SK-MEL-5 (cell line): ENCODE measurements around the gene TMA7B. TPM values are rescaled to one million over a fixed set of nuclear protein-coding genes. Genes with fewer than 3 reads are reported as not detected.
A peak's percentile ranks its signal among the peaks of the same experiment; 100 is the strongest.
"Not testable (repeated sequence)": the region's sequence is repeated elsewhere in the genome, so short reads cannot be mapped to it uniquely, and the experiment has no call there.

Source experiments
- DNase-seq: peaks from one replicate; pipeline ENCODE4 v3.0.0-alpha.2; 2016; ENCODE audit warnings: low read depth, low spot score
- in situ Hi-C: cut with HindIII; loops from 2 replicates; pipeline ENCODE4 v1.10.0; 2016; ENCODE audit warnings: low sequenced_read_pairs, high pct_unique_total_duplicates, low pct_unique_long_range_greater_than_20kb
- total RNA-seq: library from RNA; depleted of rRNA; stranded (reverse); fragments of >200 nt; shearing (Covaris generic); gene quantifications from 2 replicates; pipeline ENCODE4 v1.2.3, GENCODE V29; 2014

TMA7B gene
- total RNA-seq, 1 experiment from 2014 or later: 0.08 TPM

- in situ Hi-C loops: no loop called here
- DNase-seq: no peak
Measured at GRCh38 chr22:39946126-39946502, 14.1 kb upstream of the TMA7B start.

- DNase-seq: peak; percentile 95
- in situ Hi-C loops: no loop called here
Measured at GRCh38 chr22:39946503-39947219, 13.5 kb upstream of the TMA7B start.

GRCh38 chr22:39947220-39948216 lies 12.7 kb upstream of the TMA7B start:
- no peak for DNase-seq
- in situ Hi-C loops: no loop called here

DNA sequence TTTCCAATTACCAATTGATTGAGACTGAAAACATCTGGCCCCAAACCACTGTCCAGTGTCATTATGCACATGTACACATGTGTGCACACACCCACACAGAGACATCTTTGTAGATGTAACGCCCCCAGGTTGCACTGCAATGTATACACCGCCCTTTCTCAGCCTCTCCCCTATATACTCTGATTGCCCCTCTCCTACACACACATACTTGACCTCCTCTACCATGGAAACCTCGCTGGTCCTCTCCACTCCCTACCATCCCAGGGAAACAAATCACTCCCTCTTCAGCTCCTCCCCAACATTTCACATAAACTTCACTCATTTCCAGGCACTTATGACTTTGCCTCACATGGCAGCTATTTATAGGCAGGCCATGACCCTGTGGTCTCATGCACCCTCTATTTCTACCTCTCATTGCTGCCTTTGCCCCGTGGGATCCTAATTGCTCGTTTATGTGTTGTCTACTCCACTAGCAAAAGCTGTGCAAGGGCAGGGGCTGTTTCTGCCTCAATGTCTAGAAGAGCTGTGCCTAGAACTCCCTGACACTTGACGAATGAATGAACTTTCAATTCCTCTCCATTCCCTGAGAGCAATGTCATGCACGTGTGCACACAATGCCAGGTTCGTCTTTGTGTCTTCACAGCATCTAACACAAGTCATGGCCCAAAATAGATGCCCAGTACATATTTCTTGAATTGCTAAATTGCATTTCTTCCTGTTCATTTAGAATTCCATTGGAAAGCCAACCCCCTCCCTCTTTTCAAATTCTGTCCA lies 10.0 kb upstream of the TMA7B start:
- in situ Hi-C loops: no loop called here
- DNase-seq: peak; percentile 38

DNA sequence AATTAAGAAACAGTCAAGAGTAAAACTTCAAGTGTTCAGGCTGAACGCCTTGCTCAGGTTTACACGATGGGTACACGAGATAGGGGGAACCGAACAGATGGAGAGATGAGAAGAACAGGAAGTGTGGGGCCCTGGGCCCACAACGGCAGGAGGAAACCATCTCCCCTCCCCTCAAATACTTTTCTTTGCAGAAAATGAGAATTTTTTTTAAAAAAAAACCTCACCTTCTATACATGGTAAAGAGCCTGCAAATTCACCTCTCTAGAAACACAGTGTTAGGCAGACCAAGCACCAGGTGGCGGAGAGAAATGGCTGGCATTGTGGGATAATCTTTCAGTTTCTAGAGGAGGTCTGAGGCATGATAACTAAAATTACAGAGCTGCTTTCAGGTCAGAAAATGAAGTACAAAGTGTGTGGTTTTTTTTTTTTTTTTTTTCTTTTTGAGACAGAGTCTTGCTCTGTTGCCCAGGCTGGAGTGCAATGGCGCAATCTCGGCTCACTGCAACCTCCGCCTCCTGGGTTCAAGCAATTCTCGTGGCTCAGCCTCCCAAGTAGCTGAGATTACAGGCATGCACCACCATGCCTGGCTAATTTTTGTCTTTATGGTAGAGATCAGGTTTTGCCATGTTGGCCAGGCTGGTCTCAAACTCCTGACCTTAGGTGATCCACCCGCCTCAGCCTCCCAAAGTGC lies 8.4 kb upstream of the TMA7B start:
- in situ Hi-C loops, DNase-seq: not testable (repeated sequence)

GRCh38 chr22:39952347-39952746 lies 7.8 kb upstream of the TMA7B start:
- DNase-seq: no peak
- in situ Hi-C loops: no loop called here

DNA sequence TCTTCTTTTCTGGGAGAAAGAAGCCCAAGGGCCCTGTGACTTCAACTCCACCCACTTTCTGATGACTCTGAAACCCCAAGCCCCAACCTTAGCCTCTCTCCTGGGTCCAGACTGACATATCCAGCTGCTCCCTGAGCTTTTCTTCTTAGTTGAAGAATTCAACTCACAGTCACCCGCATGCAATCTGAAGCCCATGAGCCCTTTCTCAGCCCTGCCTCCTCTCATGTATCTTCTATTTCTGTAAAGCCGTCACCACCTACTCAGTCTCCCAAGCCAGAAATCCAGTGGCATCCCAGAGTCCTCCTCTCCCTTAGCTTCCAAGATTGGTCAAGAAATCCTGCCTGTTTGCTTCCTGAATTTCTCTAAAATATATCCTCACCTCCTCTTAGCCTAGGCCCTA lies 7.1 kb upstream of the TMA7B start:
- in situ Hi-C loops: no loop called here
- DNase-seq: no peak

DNA sequence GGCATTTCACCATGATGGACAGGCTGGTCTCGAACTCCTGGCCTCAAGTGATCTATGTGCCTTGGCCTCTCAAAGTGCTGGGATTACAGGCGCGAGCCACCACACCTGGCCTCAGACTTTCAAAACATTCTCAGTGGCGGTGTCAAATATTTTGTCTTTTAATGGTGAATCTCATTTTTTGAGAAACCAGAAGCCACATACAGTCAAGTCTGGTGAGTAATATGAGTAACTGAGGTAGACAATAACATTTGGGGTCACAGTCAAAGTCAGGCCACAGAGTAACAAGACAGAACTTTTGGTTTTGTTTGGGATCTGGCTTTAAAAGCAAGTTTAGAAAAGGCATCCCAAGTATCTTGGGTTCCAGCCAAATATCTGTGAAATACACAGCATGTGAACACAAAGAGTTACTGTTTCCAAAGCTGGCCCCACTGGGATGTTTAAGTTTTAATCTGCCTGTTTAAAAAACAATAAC lies 5.6 kb upstream of the TMA7B start:
- DNase-seq: peak; percentile 91
- in situ Hi-C loops: no loop called here

- in situ Hi-C loops: no loop called here
- DNase-seq: no peak
Measured at GRCh38 chr22:39955675-39956074, 4.5 kb upstream of the TMA7B start.

- in situ Hi-C loops: no loop called here
- DNase-seq: no peak
Measured at GRCh38 chr22:39956932-39957664, 3.1 kb upstream of the TMA7B start.

DNA sequence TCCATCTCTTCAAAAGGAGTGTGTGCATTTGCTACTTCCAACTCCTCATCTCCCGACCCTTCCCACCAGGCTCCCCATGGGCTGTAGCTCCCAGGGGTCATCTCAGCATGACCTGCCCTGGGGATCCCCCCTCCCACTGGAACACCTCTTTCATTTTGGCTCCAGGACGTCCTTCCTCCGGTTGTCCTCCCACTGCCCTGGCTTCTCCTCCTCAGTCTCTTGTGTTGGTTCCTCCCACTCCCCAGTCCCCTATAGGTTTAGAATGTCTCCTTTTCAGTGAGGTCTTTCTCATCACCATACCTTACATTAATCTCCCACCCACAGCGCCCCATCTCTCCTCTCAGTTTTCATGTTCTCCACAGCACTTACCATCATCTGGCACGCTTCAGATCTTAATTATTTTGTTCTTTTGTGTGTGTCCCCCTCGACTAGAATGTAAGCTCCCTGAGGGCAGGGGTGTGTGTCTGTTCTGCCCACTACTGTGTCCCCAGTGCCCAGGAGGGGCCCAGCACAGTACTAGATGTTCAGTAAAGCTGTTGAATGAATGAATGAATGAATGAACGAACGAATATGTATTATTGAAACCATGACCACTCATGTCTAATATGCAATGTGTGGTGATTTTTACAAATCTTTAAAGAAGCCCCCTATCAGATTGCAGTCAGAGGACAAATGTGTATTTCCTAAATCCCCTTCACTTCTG lies 2.0 kb upstream of the TMA7B start:
- in situ Hi-C loops: no loop called here
- DNase-seq: no peak

DNA sequence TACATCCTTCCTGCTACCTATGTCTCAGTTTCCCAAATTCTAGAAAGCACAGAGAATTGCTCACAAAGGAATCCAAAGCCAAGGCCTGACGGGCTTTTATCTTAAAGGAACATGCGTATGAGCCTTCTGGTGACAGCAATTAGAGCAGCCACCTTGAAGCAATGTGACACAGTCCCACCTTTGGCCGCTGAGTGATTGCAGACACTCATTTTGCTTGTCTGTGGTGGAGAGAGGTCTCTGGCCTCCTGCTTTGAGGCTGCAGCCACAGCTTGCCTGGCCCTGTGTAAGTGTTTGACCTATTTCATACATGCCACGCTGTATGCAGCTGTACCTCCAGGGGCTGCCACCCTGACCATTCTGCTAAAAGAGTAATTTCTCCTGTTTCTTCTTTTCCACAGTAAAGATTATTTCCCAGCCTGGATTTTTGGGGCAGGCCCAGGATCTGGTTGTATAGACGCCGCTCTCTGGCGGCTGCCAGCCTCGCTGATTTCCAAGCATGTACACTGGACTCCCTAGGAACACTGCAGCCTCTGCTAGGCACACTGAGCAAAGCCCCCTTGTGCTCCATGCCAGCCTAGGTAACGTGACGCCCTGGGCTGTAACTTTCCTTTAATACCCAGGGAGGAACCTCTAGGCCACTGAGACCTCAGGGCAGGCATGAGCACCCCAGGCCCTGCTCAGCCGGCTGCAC lies 1.1 kb upstream of the TMA7B start:
- DNase-seq: no peak
- in situ Hi-C loops: no loop called here

GRCh38 chr22:39960791-39961746 lies 872 bp downstream of the TMA7B start:
- DNase-seq: no peak
- in situ Hi-C loops: no loop called here

DNA sequence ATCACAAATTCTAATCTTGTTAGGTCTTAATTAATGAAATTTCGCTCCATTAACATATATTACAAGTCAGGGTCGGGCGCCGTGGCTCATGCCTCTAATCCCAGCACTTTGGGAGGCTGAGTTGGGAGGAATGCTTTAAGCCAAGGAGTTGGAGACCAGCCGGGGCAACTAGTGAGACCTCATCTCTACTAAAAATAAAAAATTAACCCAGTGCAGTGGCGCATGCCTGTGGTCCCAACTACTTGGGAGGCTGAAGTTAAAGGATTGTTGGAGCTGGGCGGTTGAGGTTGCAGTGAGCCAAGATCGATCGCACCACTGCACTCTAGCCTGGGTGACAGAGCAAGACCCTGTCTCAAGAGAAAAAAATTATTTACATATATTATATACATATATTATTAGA lies 1.9 kb downstream of the TMA7B start:
- in situ Hi-C loops: no loop called here
- no peak for DNase-seq

- in situ Hi-C loops: no loop called here
Measured at GRCh38 chr22:39965748-39966147, 5.6 kb downstream of the TMA7B start.

More at GRCh38 chr22:39965748-39966147, 5.6 kb downstream of the TMA7B start:
- no peak for DNase-seq
